A673 (cell line): Measurements from ENCODE around the gene LRRC8C.

Source experiments
- CTCF ChIP-seq: fragments of 300-800, 200-600 bp; sonication (generic); conservative IDR thresholded peaks from 2 replicates; pipeline ENCODE4 v1.5.1; 2017; ENCODE audit warnings: low read depth, mild to moderate bottlenecking, antibody characterized with exemption, low read length, moderate library complexity, mixed read lengths
- EZH2 ChIP-seq: fragments of 200-600 bp; sonication (generic); IDR thresholded peaks from 2 replicates; pipeline ENCODE4 v1.6.1; 2017; ENCODE audit warnings: borderline replicate concordance, low read depth, mild to moderate bottlenecking, mixed read lengths, antibody characterized with exemption, low read length; ENCODE audit not compliant: poor library complexity, severe bottlenecking

- no peak for TF ChIP-seq CTCF
- no peak for TF ChIP-seq EZH2
Measured at GRCh38 chr1:89602871-89603404, 30.0 kb upstream of the LRRC8C start.
